Raji (cell line): ENCODE results near the gene FBXO8.

Experiments used
- POLR2A ChIP-seq: IDR thresholded peaks from 2 replicates; pipeline ENCODE4 v1.6.1; 2011; ENCODE audit warnings: low read depth, low read length, control low read depth; ENCODE audit not compliant: insufficient read depth

Gene FBXO8

DNA sequence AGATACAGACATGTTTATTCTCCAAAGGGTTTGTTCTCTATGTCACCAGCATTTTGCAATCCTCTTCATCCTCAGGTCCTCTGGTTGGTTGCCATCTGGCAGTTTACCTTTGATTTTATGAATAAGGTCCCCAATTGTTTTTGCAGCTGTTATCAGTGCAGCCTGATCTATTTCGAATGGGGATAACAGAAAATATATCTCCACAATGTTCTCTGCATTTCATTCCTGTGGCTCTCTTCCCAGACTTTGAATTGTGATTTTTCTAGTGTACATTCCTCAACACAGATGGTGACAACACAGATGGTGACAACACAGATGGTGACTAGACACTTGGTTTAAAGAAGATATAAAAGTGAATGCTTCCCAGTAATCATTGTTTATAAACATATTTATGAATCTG is 74.1 kb downstream of the FBXO8 start:
- no peak for TF ChIP-seq POLR2A

DNA sequence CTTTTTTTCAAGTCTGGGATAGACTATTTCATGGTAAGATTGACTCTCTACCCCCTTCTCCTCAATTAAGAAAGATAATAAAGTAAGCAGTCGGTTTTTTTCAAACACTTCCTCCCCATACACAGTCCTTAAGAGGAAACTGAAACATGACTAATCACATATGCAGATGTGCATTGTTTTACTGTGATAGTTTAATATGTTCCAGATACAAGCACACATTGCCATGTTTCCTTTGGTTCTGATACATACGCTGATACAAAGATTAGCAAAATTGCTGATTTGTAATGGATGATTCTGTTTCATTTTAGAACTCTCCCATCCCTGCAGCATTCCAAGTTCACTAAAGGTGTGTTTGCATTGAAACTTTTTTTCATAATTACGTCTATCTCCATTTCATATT is 76.1 kb downstream of the FBXO8 start:
- TF ChIP-seq POLR2A, result no peak

DNA sequence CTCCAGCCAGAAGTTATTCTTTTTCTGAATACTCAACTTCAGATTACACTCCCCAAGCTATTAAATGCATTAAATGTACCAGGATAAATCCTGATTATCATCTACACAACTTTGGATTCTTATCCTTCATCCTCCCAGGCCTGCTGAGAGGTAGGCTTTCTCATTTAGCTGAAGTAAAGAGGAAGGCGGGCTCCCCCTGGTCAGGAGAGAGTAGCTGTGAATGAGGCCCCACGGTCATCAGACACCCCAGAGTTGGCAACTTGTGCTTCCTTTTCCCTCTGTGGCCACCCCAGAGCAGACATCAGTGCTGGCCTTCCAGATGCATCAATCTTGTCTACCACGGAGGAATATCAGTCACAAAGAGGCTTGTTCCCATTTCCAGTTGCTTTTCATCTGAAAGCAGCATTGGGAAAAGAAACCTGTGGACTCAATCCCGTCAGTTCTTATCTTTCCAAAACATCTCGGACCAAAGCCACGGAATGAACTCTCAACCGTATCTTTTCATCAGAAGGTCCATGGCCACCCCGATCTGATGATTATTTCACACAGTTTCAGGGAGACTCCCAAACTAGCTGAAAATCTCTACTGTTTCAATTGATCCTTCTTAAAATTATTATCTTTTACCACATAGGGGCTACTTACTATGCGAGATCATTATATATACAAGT is 79.2 kb downstream of the FBXO8 start:
- TF ChIP-seq POLR2A, result no peak

DNA sequence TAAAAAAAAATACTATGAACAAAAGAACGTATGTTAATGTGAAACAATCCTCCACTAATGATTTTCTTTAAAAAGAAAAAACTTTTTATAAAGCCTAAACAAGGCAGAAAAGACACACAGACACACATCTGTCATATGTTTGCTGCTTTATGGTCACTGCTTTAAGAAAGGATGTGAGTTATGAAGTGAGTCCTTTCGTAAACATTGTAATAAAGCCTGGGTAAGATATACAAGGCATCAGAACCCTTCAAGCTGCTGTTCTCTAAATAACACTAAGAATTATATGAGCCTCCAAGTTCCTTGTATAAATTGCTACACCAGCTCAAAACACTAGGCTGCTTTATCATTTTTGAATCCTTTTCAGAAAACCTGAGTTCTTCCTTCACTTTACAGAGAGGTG is 81.6 kb downstream of the FBXO8 start:
- TF ChIP-seq POLR2A, result no peak

DNA sequence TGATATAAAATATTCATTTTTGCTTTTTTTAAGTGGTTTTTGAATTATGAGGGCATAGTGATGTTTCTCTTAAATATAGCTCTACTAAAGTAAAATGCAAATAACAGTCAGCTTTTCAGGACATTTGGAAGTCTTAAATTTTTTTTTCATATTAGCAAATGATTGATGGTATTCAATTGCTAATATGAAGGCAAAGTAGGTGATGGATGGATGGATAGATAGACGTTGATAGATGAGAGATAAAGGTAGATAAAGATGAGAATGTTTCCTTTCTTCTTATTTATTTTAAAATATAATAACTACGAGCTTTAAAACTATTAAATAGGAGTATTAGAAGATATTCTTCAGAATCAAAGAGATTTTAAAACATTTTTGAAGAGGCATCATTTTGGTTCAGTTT is 83.7 kb downstream of the FBXO8 start:
- TF ChIP-seq POLR2A, result no peak

DNA sequence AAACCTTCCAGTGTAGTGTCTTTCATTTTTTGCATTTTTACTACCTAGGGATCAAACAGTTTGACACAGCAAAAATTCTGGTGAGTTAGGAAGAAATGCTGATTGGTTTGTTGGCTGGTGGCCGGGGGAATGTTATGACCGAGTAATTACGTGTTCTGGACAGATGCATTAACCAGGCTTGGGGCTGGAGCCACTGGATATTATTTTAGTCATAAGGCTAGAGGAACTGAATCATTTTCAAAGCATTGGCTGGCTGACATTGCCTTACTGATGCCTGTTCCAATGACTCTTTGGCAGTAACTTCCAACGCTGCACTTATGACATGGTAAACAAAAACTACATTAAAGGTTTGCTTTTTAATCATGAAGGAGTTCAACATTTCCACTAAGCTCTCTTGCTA is 84.6 kb downstream of the FBXO8 start:
- TF ChIP-seq POLR2A, result no peak

DNA sequence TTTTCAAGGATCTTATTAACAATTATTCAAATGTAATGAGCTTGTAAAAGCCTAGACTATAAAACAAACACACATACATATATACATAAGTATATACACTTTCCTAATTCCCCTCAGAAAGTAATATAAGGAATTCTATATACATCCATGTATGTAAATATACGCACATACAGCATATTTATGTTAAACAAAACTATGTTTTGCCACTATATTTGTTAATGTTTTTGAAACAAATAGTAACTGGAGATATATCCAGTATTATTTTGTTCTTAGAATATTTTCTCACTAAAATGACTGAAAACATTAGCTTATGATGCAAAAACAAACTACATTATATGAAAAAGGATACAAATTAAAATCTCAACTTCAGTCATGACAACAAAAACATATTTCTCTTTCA is 85.1 kb downstream of the FBXO8 start:
- TF ChIP-seq POLR2A, result no peak

DNA sequence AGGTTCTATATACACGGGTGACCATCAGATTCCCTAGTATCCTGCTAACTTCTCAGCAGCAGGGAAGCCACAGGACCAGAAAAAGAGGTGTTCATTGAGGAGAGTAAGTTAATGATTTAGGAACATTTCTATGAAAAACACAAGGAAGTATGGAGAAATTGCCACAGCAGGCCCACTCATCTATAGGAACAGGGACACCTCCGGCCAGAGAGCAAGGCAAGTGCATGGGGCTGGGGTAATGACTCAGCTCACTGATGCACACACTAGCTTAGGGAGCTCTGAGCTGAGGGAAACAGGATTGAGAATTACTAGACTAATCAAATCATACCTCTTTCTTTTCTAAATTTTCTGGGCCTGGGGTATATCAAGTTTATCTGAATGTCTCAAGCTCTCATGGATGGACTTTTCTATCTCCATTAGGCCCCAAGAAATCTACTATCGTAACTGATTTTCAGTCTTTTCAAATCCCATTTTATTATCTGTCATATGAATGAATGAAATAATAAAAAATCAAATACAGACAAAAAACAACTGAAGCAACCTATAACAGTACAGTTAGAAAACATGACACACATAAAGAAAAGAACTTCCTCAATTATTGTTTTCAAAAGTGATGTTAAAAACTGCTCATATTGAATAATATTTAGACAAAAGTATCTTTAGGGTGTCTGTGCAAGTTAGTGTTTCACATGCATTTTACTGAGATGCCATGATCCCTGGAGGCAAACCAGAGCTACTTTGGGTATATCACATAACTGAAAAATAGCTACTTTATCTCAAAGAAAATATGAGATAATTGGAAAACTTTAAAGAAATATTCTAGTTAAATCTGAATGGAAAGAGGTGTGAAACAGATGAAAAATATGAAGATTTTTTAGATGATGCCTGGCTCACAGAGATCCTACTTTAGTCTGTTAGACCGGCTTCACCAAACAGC is 89.8 kb downstream of the FBXO8 start:
- TF ChIP-seq POLR2A, result no peak

DNA sequence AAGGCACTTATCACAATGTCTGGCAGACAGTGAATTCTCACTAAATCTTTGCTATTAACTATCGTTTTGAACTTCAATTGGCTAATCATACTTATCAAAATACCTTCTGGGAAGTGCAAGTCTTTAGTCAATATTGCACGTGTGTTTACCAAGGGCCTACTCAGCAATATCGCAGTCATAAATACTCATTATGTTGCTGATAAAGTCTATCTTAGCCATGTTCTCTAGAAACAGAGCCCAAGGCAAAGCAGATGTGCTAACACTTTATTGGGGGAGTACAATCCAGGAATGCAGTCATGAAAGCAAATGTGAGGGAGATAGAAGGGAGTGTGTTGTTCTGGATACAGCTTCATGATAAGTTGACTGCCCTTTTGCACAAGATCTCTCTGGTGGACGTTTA is 90.5 kb downstream of the FBXO8 start:
- TF ChIP-seq POLR2A, result no peak

DNA sequence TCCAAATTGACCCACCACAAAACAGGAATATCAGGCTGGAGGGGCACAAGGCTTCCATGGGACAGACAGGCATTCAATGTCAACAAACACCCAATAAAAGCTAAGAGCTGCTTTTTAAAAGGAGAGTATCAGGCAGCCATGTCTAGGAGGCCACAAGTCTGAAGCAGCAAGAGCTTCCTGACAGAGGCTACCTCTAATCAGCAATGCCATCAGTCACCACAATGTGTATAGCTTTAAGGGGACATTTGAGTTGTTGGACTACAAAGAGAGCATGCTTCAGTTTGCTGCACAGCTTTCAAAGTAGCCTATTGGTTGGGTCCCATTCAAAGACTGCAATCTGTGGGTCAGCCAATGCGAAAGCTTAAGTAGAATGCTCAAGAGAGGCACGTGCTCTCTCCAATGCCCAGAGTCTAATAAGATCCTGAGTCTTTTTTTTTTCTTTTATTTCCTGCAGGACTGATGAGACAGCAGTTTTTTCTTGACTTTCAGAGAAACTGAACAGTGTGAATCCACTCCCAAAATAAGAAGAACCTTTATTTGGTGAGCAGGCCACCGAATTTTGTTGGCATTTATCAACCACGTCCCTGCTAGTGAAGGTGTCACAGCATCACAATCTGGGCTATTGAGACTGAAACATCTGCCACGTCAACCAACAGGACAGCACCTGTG is 92.5 kb downstream of the FBXO8 start:
- no peak for TF ChIP-seq POLR2A

DNA sequence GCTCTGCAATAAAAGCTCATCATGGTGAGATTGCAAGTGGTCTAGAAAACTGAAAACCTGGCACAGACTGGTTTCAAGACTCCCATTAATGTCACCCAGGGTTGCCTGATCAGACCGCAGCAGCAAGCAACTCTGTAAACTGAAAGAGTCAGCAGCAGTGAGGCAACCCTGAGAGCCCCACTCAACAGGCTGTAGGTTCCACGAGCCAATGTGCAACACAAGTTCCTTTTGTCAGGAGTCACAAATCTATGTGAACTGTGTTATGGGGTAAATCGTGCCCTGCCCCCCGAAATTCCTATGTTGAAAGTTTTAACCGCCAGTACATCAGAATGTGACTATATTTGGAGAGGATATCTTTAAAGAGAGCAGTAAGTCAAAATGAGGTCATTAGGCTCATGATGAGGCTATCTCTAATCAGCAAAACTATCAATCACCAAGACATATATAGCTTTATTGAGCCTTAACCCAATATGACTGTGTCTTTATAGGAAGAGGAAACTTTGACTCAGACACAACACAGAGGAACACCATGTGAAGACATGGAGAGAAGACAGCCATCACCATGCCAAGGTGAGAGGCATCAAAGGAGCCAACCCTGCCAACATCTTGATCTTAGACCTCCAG is 94.0 kb downstream of the FBXO8 start:
- TF ChIP-seq POLR2A, result no peak
